Hepatocyte (in vitro differentiated cells): ENCODE results near the gene CAMKK2.

Experiments used
- EZH2 ChIP-seq: fragments of 200-600 bp; sonication (generic); IDR thresholded peaks from 2 replicates; pipeline ENCODE4 v1.6.1; 2016; ENCODE audit warnings: antibody characterized with exemption, mild to moderate bottlenecking, borderline replicate concordance
- EZH2phosphoT487 ChIP-seq: fragments of 200-600 bp; sonication (generic); IDR thresholded peaks from one replicate; pipeline ENCODE4 v1.6.1; 2018; ENCODE audit warnings: antibody characterized with exemption, mild to moderate bottlenecking, low read depth, moderate library complexity; ENCODE audit not compliant: unreplicated experiment, severe bottlenecking
- TF ChIP-seq, protein P1 (sequence below): fragments of 200-600 bp; sonication (generic); IDR thresholded peaks from 2 replicates; pipeline ENCODE4 v1.5.1; 2016; ENCODE audit warnings: antibody characterized with exemption, mild to moderate bottlenecking; ENCODE audit not compliant: poor library complexity

DNA sequence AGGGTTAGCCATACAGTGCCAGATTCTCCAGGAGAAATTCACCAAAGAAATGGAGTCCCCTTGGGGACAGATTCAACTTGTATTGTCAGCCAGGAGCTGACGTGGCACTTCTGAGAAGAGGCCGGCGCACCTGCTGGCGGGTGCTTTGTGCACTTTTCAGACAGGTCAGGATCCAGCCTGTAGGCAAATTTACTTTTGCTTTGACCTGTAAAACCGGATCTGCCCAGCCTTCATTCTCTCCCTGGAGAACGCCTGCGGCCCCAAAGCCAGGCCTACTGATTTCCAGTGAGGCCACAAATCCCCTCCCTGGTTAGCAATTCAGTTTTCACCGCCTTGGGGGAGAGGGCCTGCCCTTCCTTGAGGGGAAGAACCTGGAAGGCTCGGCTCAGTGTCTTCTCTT is 69.2 kb downstream of the CAMKK2 start:
- TF ChIP-seq EZH2 (no peak), EZH2phosphoT487 (no peak)
- TF ChIP-seq, protein P1, sequence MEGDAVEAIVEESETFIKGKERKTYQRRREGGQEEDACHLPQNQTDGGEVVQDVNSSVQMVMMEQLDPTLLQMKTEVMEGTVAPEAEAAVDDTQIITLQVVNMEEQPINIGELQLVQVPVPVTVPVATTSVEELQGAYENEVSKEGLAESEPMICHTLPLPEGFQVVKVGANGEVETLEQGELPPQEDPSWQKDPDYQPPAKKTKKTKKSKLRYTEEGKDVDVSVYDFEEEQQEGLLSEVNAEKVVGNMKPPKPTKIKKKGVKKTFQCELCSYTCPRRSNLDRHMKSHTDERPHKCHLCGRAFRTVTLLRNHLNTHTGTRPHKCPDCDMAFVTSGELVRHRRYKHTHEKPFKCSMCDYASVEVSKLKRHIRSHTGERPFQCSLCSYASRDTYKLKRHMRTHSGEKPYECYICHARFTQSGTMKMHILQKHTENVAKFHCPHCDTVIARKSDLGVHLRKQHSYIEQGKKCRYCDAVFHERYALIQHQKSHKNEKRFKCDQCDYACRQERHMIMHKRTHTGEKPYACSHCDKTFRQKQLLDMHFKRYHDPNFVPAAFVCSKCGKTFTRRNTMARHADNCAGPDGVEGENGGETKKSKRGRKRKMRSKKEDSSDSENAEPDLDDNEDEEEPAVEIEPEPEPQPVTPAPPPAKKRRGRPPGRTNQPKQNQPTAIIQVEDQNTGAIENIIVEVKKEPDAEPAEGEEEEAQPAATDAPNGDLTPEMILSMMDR: no peak
